GM15510 (cell line): ENCODE results near the gene POLR2J.

ENCODE experiments used
- POLR2A ChIP-seq: IDR thresholded peaks from 3 replicates; pipeline ENCODE4 v1.6.1; 2011; ENCODE audit warnings: borderline replicate concordance; ENCODE audit not compliant: insufficient read length; ENCODE audit errors: extremely low read depth

POLR2J gene

DNA sequence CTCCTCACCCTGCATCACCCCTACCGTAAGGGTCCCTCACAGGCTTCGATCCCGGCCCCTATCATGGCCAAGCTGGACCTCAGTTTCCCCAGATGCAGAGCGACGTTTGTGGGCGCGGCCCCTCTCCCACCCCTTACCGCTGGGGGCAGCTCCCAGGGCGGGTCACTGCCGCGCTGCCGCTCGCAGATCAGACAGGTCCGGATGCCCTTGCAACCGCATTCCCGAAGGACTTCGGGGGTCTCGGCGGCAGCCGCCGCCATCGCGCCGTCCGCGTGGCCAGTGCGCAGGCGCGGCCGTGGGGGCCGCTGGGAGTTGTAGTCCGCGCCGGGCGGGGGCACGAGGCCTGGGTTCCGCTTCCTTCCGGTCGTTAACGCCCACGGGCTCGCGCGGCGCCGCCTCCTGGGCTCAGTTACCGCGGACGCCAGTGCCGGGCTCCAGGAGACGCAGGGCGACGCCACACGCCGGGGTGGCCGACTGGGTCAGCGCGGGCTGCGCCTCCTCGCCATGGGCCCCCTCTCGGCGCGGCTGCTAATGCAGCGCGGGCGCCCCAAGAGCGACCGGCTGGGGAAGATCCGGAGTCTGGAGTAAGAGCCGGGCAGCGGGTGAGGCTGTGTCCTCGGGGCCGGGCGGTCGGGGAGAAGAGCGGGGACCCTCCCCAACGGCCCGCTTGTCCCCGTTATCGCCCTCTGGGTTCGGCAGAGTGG is 14.0 kb downstream of the POLR2J start, which contains the start of the genes ALKBH4 and LRWD1:
TSS of gene ALKBH4 (minus strand) at position 287 of the 704 bp plus-strand sequence. CDS start at position 260, 27 bp downstream.
TSS of gene LRWD1 (plus strand) at position 408 of the 704 bp plus-strand sequence. CDS start at position 505, 97 bp downstream.
- TF ChIP-seq POLR2A = peak; percentile 89

DNA sequence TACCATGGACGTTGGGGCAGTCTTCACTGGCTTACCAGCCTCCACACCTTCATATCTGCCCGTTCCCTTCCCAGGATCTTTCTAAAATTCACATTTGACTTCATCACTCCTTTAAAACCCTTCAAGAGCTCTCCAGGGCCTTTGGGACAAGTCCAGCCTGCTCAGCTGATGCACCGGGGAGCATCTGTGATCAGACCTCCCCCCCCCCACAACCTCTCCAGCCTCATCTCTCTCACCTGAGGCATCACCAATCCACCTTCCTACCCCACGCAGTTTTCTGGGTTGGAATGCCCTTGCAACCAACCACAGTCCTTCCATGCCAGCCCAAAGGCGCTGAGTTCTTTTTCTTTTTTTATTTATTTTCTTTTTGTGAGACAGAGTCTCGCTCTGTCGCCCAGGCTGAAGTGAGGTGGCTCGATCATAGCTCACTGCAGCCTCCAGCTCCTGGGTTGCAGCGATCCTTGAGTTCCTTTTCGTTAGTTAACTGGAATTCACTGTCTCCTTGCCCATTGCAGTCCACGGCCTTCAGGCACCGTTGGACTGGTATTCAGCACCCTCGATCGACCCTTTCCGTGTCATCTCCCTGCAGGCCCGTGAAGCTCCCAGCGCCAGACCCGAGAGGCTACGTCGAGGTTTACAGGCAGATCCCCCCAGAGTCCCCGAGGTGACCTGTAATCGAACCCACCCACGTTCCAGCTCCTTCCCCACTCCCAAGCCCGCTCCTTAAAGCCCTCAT is 14.7 kb downstream of the POLR2J start:
- no peak for TF ChIP-seq POLR2A

DNA sequence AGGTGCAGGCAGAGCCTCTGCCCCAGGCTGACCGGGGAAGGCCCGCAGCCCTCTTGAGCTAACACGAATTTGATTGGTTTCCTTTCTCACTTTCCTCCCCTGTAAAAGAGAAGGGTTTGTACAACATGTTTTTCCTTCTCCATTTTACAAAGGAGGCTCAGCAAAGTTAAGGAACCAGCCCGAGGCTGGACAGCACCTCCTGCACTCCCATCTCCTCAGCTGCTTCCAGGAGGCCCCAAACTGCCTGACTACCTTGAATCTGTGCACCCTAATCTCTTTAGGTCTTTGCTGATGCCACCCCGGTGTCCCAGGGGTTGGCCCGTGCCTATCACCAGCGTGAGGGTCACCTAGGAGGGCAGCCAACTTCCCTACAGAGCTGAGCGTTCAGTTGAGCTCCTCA is 18.3 kb downstream of the POLR2J start:
- no peak for TF ChIP-seq POLR2A

DNA sequence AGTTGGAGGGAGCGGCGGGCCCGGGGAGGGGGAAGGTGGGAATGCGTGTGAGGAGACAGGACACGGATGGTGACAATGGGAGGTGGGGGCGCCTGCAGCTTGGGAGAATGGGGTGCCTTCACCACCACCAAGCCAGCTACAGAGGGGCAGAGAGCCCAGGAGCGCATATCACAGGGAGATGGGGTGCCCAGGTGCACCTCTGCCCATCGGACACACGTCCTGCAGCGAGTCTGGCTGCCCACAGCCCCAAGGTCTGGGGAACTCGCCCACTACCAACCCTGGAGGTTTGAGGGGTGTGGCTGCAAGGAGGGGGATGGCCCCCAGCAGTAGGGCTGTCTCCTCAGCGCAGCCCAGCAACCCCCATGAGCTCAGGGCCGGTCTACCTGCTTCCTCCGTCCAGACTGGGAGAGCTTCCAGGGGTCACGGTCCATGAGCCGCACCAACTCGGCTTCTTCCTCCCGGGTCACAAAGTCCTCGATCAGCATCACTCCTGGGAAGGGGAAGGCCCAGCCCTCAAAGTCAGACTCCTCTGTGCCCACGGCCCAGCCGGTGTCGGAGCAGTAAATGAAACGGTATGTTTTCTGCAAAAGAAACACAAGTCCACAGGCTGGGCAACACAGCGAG is 19.4 kb downstream of the POLR2J start:
- no peak for TF ChIP-seq POLR2A

DNA sequence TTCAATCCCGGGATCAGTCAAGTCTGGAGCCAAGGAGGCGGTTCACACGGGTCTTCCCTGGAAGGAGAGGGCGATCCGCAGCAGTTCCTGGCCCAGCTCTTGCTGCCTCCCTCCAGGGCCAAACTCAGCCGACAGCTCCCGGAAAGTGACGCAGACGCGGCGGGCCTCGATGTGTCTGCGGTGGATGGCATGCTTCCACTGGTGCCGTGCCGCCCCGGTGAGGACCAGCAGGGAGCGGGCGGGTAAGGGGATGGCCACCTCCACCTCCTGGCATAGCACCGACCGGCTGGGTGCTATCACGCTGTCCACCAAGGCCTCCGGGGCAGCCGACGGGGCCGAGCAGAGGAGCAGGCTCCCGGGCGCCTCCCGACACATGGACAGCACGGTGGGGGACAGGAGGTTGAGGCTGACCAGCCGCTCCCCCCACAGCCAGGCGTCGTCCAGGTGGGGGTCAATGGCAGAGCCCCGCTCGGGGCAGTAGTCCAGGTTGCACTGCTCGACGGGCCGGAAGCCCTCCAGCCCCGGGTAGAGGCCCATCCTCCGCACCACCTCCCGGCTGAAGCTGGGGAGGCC is 21.3 kb downstream of the POLR2J start:
- no peak for TF ChIP-seq POLR2A

DNA sequence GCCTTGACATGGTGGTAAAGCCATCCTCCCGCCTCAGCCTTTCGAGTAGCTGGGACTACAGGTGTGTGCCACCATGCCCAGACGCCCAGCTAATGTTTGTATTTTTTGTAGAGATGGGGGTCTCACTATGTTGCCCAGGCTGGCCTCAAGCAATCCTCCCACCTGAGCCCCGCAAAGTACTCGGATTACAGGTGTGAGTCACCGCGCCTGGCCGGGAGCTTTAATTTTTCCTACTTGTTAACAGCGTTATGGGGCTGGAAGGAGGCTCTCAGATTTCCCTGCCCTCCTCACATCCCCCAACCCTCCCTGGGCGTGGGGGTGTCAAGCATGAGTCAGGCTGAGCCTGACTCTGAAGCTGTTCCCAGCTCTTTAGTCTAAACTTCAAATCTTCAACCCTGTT is 22.4 kb downstream of the POLR2J start:
- TF ChIP-seq POLR2A = no peak

DNA sequence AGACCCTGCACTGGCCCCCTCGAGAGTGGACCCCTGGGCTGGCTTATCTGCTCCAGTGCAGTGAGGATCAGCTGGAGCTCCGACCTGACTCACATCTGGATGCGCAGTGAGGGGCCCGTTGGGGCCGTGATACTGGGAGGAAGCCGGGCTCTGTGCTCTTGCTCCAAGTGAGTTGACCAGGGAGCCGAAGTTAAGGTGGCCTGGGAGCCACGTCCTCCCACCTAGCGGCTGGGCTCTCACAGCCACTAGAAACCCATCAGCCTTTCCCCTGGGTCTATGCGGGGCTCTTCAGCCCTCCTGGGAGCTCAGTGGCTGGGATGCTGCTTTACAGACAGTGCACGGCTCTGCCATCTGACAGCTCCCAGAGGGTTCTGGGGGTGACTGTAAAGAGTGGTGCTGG is 23.1 kb downstream of the POLR2J start:
- no peak for TF ChIP-seq POLR2A

DNA sequence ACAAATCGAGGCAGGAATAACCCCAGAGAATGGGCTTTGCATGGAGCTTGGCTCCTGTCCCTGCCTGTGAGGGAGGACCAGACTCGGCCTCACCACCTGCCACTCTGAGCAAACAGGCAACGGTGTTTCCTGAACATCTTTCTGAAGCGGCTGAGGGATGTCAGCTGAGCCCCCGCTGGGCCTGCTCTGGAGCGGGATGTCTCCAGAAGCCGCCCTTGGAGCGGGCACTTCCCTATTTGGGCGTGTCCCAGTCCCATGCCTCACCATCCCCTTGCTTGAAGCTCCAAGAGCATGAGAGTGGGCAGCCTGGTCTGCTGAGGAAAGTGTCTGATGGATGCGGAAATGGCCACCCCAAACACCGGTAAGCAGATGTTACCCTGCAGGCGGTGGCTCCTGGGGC is 24.3 kb downstream of the POLR2J start:
- TF ChIP-seq POLR2A = no peak

DNA sequence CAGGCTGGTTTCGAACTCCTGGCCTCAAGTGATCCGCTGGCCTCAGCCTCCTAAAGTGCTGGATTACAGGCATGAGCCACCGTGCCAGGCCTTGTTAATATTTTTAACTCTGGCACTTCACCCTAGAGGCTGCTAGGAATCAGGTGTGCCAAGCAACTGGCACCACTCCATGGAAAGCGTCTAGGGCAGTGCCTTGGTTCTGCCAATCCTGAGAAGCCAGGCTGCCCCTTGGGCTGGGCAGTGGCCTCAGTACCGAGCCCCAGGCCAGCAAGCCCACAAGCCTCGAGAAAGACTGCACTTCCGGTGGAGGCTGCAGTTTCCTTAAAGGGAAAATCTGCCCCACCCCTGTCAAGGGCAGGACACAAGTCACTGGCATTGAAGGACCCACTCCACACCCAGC is 25.4 kb downstream of the POLR2J start:
- TF ChIP-seq POLR2A = no peak

DNA sequence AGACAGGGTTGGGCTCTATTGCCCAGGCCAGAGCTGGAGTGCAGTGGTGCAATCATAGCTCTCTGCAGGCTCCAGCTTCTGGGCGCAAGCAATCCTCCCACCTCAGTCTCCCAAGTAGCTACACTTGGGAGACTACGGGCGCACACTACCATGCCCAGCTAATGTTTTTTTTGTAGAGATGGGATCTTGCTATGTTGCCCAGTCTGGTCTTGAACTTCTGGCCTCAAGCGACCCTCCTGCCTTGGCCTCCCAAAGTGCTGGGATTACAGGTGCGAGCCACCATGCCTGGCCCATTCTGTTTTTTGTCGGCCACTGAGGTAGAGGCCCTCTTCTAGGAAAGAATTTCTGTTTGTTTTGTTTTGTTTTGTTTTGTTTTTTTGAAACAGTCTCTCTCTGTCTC is 26.3 kb downstream of the POLR2J start:
- no peak for TF ChIP-seq POLR2A

DNA sequence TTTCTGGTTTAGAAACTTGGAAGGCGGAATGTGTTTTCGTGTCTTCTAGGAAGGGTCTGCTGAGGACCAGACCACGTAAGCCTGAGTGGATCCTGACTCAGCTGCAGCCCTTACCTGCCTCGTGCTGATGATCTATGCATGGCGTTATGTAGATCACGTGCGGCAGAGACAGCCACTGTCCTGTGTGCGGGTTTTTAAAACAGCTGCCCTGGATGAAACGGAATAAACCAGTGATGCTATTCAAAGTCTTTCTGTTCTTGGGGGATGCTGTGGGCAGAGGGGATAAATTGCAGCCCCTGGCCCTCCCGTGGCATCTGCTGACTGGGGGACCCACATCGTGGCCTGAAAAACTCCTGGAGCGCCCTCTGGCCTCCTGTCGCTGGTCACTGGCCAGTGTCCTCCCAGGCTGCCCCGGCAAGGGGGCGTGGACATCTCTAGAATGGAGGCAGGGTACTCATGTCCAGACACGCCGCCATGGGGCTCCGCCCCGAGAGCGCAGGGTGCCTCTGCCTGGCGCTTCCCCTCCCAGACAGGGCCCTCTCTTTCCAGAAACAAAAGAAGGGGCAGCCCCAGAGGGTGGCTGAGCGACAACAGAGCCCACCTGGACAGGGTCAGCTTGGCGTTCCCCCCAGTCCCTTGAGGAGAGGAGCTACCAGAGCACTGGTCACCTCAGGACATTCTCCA is 27.2 kb downstream of the POLR2J start:
- peak; percentile 17 for TF ChIP-seq POLR2A

DNA sequence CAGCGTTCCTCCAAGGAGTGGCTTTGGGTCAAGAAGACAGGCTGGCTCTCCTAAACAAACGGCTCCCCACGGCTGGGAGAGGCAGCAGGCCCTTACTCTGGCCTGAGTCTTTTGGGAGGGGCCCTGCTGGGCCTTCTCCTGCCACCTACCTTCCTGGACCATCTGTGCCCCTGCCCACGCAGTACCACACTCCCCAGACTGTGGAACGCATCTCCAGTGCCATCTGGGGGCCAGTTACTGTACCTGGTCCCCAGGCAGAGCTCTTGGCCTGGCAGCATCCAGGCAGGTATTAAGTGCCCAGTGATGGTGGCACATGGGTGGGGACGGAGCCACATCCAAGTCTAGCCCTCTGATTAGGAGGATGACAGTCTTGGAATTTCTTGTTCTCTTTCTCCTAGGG is 28.5 kb downstream of the POLR2J start:
- no peak for TF ChIP-seq POLR2A

DNA sequence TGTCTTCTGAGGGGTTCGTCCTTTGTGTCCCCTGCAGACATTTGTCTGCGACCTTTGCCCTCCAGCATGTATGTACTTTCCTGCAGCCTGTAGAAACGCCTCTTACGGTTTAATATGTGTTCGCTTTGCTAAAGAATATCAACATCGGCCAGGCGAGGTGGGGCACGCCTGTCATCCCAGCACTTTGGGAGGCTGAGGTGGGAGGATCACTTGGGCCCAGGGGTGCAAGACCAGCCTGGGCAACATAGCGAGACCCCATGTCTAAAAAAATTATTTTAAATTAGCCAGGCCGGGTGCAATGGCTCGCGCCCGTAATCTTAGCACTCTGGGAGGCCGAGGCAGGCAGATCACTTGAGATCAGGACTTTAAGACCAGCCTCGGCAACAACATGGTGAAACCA is 29.6 kb downstream of the POLR2J start:
- no peak for TF ChIP-seq POLR2A

DNA sequence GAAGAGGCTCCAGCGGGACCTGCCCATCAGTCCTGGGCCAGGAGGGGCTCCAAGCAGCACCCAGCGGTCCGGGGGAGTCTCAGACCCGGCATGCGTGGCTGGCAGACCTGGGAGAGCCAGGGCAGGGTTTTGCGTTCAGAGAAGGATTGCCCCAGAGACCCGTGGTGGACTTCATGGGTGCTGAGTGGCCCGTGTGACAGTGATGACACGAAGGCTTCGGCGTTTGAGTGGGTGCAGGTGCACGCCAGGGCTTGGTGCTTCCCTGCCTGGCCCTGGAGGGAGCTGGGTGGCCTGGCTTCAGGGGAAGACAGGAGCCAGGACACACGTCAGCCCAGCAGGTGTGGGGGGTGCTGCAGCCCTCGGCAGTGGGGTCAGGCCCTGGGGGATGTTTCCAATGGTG is 31.4 kb downstream of the POLR2J start:
- TF ChIP-seq POLR2A = no peak
